GM19452 (cell line): Measurements from ENCODE around the gene MBOAT7.
"Not testable (repeated sequence)": the region's sequence is repeated elsewhere in the genome, so short reads cannot be mapped to it uniquely, and the experiment has no call there.

Source experiments
- ATAC-seq: cut with Tn5 transposase; IDR thresholded peaks from one replicate; pipeline ENCODE4 v1.9.1; 2021; ENCODE audit not compliant: unreplicated experiment

MBOAT7 gene, protein sequence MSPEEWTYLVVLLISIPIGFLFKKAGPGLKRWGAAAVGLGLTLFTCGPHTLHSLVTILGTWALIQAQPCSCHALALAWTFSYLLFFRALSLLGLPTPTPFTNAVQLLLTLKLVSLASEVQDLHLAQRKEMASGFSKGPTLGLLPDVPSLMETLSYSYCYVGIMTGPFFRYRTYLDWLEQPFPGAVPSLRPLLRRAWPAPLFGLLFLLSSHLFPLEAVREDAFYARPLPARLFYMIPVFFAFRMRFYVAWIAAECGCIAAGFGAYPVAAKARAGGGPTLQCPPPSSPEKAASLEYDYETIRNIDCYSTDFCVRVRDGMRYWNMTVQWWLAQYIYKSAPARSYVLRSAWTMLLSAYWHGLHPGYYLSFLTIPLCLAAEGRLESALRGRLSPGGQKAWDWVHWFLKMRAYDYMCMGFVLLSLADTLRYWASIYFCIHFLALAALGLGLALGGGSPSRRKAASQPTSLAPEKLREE

DNA sequence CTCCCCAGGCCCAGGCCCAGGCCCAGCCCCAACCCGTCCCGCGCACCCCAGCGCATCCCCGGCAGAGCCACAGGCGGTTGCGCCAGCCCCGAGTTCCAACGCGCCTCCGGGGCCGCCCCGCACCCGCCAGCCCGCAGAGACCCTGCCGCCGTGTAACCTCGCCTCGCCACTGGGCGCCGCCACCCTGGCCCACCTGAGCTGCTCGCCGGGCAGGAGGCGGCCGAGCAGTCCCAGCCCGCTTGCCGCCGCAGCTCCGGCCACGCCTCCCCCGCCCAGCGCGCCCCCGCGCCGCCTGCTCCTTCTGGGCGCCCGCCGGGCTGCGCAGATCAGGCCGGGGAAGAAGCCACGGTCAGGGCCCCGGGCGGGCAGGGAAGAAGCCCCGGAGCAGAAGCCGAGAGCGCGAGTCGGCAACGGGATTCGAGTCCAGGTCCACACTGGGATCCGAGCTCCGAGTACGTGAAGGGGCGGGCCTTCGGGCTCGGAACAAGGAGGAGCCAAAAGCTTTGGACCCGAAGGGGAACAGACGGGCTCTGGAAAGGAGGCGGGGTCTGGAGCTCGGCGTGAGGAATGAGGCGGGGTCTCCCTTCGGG lies at the start of gene MBOAT7:
TSS of gene MBOAT7 (minus strand) at position 436 of the 590 bp plus-strand sequence. CDS start 1,072 bp downstream, outside the sequence.
- peak; percentile 18 for ATAC-seq

DNA sequence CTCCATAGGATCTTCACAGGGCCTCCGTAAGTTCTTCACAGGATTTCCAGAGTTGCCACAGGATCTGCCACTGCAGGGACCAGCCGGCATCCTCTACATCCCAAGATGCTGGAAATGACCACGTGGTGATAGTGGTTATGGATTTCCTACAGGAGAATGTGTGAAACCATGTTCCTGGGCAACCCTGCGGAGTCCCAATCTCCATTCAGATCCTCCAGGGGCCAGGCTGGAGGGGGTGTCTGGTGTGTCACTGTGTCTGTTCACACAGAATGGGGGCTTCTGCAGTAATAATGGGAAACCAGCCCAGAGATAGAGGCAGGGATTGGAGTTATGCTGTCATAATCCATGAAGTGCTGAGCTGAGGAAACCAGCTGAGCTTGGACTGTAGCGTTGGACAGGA lies 44.6 kb upstream of the MBOAT7 start:
- ATAC-seq = no peak

DNA sequence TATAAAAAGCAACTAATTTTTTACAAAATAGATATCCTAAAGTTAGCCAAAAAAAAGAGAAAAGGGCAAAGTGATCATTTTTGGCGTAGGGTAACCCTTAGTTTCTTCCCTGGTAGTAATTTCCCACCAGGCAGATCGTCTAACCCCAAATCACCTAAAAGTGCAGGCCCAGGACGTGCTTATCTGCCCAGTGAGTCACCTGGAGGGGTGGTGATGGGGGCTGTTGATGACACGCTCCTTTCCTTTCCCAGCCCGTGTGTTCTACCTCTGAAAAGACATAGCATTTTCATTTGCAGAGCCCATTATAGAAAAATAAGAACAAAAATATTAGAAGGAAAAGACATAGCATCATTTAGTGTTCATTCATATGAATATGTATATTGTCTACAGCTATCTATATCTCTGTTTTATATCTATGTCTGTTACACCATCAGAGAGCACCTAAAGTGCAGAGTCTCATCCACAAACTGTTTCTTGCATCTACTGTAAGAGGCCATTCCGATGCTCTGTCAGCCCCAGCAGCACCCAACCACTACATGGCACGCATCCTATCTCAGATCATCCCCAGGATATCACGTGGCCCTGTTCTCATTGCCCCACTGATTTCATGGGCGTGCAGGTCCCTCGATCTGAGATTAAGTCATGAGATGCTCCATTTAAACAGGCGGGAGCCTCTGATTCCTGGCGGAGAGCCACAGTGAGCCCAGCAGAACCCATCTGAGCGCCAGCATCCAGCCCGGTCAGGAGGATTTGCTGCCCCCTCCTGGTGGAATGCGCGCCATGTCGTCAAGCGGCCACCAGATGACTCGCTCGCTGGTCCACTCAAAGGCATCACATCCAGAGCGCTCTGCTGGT lies 41.9 kb upstream of the MBOAT7 start:
- ATAC-seq = peak; percentile 56

DNA sequence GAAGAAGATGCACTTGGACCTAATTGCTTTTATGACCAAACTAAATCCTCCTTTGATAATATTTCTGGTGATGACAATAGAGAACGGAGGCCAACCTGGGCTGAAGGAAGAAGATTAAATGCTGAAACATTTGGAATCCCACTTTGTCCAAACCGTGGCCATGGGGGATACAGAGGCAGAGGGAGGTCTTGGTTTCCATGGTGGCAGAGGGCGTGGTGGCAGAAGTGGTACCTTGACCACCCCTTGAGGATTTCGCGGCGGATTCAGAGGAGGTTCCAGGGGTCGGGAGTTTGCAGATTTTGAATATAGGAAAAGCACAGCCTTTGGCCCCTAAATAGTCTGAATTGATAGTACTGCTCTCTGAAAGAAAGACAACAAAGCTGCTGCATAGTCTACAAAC lies 40.7 kb upstream of the MBOAT7 start:
- ATAC-seq = no peak

DNA sequence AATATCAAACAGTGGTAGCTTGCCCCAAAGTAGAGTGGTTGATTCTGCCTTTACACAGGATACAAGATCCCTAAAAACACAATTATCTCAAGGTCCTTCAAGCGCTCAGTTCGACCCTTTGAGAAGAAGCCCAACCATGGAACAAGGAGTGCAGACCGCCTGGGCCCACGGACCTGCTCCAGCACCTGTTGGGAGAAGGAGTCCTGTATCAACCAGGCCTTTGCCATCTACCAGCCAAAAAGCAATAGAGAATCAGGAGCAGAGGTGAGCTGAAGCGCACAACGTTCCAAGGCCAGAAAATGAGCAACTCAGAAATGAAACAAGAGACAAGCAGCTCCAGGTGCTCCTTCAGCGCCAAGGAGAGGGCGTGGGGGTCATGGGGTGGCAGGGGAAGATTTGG lies 39.8 kb upstream of the MBOAT7 start:
- ATAC-seq = no peak

DNA sequence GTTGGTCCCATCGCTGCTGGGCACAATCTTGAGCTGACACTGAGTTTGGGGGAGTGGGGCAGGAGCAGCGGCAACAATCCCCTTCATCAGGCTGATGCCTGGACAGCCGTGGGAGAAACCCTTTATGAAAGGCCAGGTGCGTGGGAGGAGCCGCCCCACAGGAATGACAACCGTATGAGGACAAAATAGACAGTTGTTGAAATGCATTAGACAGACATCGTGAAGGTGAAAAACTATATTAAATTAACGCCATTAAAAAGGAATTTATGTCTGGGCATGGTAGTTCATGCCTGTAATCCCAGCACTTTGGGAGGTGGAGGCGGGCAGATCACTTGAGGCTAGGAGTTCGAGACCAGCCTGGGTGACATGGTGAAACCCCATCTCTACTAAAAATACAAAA lies 35.2 kb upstream of the MBOAT7 start:
- not testable (repeated sequence) for ATAC-seq

DNA sequence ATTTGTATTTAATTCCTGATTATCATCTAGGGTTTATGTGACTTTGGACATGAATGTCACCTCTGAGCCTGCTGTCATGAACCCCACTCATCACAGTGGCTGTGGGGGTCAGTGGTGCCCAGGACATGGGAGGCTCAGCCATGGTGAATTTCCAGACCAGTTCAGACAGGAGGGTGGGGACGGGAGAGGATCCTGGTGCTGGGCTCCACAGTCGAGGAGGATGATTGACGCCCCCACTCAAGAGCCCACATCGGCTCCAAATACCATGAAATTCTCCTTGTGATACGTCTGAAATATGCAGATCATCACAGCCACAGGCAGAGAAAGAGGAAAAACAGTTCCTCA lies 34.5 kb upstream of the MBOAT7 start:
- not testable (repeated sequence) for ATAC-seq

DNA sequence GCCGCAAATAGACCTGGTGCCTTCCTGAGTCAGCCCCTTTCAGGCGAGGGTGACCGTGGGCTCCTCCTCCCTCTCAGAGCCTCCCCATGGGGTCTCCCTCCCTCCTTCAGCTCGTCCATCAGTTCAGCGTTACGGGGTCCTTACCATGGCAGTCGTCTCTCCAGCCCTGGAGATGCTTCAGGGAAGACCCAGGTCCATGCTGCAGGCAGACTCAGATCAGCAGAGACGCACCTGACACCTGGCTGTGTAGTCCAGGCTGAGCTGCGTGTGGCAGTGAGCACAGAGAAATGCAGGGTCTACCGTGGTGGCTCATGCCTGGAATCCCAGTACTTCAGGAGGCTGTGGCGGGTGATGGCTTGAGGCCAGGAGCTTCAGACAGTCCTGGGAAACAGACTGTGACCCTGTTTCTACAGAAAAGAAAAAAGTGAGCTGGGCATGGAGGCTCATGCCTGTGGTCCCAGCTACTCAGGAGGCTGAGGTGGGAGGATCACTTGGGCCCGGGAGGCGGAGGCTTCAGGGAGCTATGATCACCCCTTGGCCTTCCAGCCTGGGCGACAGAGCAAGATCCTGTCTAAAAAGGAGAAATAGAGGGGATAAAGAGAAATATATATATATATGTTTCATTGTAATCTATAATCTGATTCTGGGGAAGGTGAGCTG lies 34.0 kb upstream of the MBOAT7 start:
- ATAC-seq = not testable (repeated sequence)

DNA sequence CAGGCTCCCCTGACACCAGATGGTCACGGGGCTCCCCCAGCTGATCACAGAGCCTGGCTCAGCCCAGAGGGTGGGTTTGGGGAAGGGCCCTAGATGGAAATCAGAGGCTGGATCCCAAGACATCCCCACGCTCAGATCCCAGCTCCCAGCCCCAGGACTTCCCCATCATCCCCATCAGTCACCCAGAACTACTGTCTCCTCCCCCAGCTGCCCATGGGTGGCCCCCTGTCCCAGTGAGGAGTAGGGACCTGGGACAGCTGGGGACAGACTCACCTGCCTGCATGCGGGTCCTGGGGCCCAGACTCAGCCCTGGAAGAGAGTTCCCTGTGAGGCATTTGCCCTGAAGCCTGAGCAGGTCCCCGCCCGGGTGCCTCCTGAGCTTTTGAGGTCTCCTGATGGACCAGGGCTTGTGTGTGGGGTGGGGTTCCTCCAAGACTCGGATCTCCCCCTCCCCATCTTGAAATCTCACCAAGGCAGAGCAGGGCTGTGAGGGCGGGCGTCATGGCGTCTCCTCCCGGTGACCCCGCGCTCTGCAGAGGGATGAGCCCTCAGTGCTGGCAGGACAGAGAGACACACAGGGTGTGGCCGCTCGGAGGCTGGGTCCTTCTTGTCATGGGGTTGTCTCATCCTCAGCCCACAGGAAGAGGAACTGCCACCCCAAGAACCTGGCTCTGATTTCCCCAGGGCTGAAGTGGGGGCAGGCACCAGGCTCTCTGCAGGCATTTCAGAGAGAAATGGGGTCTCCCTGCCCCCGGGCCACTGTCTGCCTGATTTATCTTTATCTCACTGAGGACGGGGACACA lies 33.3 kb upstream of the MBOAT7 start, which contains the start of gene LILRB3:
TSS of gene LILRB3 (minus strand) at position 534 of the 803 bp plus-strand sequence. CDS start at position 503, 31 bp downstream.
- not testable (repeated sequence) for ATAC-seq

DNA sequence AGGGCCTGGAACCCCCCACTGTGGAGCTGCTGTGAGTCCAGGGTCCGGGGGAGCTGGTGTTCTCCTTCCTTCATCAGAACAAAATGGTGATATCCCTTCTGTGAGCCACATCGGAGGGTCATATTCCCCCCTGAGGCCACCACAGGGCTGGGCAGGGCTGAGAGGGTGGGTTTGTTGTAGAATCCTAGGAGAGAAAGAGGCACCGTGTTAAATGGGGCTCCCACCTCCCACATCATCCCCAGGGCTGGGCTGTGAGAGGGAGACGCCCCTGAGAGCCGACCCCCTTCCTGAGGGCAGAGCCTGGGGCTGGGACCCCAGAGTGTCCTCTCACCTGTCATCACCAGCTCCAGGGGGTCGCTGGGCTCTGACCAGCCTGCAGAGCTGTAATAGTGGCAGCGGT lies 32.6 kb upstream of the MBOAT7 start:
- ATAC-seq = not testable (repeated sequence)

DNA sequence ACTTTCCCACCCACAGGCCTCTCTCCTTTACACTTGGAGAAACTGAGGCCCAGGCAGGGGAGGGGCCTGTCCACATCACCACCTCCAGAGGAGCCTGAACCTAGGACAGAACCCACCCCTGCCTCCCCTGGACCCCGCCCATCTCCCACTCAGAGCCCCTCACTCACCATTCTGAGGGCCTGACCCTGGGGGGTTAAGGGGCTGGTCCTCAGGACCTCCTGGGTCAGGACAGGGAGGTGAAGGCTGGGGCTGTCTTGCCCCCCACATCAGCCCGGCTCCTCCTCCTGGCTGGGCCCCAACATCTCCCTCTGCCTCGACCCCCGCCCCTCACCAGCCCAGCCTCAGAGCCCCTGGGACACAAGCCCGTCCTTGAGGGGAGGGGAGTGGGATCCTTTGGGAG lies 30.3 kb upstream of the MBOAT7 start:
- not testable (repeated sequence) for ATAC-seq

DNA sequence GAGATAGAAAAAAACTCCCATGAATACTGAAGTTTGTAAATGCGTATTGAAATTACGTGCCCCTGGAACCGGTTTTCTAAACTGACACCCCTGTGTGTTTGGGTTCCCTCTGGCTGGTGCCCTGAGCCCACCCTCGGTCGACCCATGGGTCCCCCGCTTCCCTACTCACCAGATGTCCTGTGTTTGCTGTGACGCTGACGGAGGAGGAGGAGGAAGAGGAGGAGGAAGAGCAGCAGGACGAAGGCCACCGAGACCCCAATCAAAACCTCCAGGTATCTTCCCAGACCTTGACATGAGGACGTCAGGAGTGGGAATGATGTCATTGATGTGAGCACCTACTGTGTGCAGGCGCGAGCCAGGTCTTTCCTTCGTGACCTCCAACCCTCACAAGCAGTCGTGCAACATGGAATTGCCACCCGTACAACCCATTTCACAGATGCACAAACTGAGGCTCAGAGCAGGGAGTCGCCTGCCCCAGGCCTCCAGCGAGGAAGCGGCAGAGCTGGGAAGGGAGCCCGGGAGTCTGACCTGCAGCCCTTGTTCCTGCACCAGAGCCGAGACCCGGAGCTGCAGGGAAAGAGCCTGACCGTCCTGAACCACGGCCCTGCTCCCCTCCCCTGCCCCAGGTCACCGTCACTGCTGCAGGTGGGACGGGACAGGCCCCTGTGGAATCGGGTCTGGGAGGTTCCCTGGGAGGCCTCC lies 29.7 kb upstream of the MBOAT7 start:
- no peak for ATAC-seq

DNA sequence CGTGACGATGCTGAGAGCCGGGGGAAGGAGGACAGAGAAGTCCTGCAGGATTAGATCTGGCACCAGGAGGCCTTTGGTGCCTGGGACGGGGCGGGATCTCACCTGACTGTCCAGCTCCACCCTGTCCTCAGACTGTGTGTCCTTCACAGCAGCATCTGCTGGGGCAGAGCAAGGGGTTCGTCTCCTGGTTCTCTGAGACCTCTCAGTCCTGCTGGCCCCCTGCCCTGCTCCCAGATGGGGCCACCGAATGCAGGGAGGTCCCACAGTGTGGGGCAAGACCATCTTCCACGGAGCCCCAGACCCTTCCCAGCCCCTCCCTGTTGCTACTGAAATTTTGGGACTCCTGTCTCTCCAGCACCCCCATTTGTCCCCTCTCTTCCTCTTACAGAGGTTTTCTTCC lies 28.9 kb upstream of the MBOAT7 start:
- ATAC-seq = no peak

DNA sequence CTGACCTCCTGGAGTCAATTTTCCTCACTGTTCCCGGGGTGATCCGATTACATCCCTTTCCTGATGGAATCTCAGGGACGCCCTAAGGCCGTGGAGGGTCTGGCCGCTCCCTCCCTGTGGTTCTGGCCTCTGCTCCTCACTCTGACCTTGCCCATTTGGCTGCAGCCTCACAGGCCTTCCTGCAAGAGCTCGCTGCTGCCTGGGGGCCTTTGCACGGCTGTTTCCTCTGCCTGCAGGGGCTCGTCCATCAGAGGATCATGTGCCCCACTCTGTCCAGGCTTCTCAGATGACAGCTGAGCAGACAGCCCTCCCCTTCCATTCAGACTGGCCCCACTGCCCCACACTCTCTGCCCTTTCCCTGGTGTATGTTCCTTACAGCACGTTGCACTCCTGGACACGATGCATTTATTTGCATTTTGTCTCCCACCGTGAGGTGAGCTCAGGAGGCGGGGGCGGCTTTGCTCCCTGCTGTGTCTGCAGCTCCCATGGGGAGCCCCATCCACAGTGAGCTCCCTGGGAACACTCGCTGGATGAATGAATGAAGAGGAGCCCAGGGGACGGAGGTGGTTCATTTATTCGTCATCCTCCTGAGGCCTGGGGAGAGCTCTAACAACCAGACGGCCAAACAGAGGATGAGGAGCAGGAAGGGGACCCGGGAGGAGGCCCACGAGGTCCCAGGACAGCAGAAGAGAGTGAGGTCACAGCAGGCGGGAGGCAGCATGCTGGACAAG lies 28.3 kb upstream of the MBOAT7 start:
- ATAC-seq = not testable (repeated sequence)

DNA sequence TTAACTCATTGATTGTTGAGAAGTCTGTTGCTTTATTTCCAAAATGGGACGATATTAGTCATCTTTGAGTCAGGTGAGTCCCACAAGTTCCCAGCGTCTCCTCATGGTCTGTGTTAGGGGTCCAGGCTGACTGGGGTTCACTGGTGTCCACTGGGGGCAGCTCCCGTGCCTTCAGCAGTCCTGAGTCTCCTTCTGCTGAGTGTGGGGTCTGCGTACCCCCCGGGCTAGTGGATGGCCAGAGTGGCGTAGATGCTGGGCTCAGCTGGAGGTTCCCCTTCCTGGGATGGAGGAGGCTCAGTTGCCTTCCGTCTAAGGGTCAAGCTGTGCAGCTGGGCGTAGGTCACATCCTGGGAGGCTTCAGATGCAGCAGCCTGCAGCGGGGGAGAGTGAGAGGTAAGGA lies 27.5 kb upstream of the MBOAT7 start:
- no peak for ATAC-seq

DNA sequence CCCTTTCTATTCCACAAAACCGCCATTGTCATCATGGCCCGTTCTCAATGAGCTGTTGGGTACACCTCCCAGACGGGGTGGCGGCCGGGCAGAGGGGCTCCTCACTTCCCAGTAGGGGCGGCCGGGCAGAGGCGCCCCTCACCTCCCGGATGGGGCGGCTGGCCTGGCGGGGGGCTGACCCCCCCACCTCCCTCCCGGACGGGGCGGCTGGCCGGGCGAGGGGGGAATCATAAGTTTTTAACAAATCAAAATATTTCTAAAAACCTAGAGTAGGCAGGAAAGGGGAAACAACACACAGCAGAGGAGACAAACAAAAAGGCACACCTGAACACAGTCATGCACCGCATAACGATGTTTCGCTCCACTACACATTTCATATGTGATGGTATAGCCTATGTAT lies 25.4 kb upstream of the MBOAT7 start:
- ATAC-seq = not testable (repeated sequence)

DNA sequence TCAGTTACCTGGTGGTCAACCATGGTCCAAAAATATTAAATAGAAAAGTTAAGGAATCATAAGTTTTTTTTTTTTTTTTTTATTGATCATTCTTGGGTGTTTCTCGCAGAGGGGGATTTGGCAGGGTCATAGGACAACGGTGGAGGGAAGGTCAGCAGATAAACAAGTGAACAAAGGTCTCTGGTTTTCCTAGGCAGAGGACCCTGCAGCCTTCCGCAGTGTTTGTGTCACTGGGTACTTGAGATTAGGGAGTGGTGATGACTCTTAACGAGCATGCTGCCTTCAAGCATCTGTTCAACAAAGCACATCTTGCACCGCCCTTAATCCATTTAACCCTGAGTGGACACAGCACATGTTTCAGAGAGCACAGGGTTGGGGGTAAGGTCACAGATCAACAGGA lies 24.8 kb upstream of the MBOAT7 start:
- not testable (repeated sequence) for ATAC-seq

DNA sequence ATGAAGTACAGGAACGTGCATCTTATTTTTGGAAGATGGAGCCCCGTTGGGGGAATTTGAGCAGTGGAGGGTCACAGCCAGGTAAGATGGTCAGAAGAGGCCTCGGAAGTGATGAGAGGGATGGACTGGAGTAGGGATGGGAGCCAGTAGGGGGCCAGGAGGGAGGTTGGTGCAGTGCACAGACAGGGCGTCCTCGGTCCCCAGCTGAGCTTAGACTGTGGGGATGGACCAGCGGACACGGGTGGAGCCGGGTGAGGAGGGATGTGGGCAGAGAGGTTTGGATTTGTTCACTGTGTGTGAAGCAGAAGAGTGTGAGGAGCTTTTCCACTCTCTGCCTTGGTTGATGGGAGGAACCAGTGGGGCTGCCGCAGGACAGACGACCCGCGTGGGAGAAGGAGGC lies 21.9 kb upstream of the MBOAT7 start:
- no peak for ATAC-seq
